DOHH2 (cell line): ENCODE measurements around the gene BEST2.
"Not testable (repeated sequence)": the region's sequence is repeated elsewhere in the genome, so short reads cannot be mapped to it uniquely, and the experiment has no call there.

Experiments
- H3F3A ChIP-seq: fragments of 200-600 bp; sonication (generic), shearing (Covaris generic); 2 replicates; pipeline ENCODE4 v1.6.0; 2016; ENCODE audit warnings: antibody characterized with exemption, mild to moderate bottlenecking; ENCODE audit not compliant: control insufficient read depth, insufficient read depth
- H3K27ac ChIP-seq: fragments of 200-600 bp; sonication (generic); 2 replicates; pipeline ENCODE4 v1.5.1; 2014; ENCODE audit warnings: low read depth, mild to moderate bottlenecking, low read length, moderate library complexity
- H3K27me3 ChIP-seq: fragments of 200-600 bp; sonication (generic); 2 replicates; pipeline ENCODE4 v1.6.1; 2014; ENCODE audit warnings: mild to moderate bottlenecking, low read length, mixed read lengths; ENCODE audit not compliant: control insufficient read depth
- H3K36me3 ChIP-seq: fragments of 200-600 bp; sonication (generic); 2 replicates; pipeline ENCODE4 v1.6.1; 2014; ENCODE audit warnings: mild to moderate bottlenecking, low read length, moderate library complexity, mixed read lengths; ENCODE audit not compliant: control insufficient read depth
- H3K4me1 ChIP-seq: fragments of 200-600 bp; sonication (generic); 2 replicates; pipeline ENCODE4 v1.6.1; 2014; ENCODE audit warnings: mild to moderate bottlenecking, low read length, mixed read lengths; ENCODE audit not compliant: control insufficient read depth
- H3K4me2 ChIP-seq: fragments of 200-600 bp; sonication (generic); 2 replicates; pipeline ENCODE4 v1.6.0; 2014; ENCODE audit warnings: mild to moderate bottlenecking, low read length, moderate library complexity
- H3K4me3 ChIP-seq: fragments of 200-600 bp; sonication (generic); 2 replicates; pipeline ENCODE4 v1.5.1; 2014; ENCODE audit warnings: mild to moderate bottlenecking, low read length, mixed read lengths
- H3K79me2 ChIP-seq: fragments of 200-600 bp; sonication (generic); 2 replicates; pipeline ENCODE4 v1.6.1; 2014; ENCODE audit warnings: mild to moderate bottlenecking, low read length, mixed read lengths; ENCODE audit not compliant: control insufficient read depth
- H3K9me2 ChIP-seq: fragments of 200-600 bp; sonication (generic); replicated peaks from 2 replicates; pipeline ENCODE4 v1.6.1; 2014; ENCODE audit warnings: mild to moderate bottlenecking, low read length, mixed read lengths; ENCODE audit not compliant: control insufficient read depth
- H3K9me3 ChIP-seq: fragments of 200-600 bp; sonication (generic); 2 replicates; pipeline ENCODE4 v1.6.1; 2014; ENCODE audit warnings: antibody characterized with exemption, low read length, mixed read lengths; ENCODE audit not compliant: control insufficient read depth, insufficient read depth
- H4K20me1 ChIP-seq: fragments of 200-600 bp; sonication (generic); 2 replicates; pipeline ENCODE4 v1.6.0; 2014; ENCODE audit warnings: low read depth, mild to moderate bottlenecking, antibody characterized with exemption, low read length, moderate library complexity; ENCODE audit not compliant: control insufficient read depth, insufficient read depth
- EZH2phosphoT487 ChIP-seq: fragments of 200-600 bp; sonication (generic); IDR thresholded peaks from 2 replicates; pipeline ENCODE4 v1.6.1; 2017; ENCODE audit warnings: borderline replicate concordance, mild to moderate bottlenecking, antibody characterized with exemption, low read length, moderate library complexity, mixed read lengths
- TF ChIP-seq, protein P1 (sequence below): fragments of 200-600 bp; sonication (generic); IDR thresholded peaks from one replicate; pipeline ENCODE4 v1.5.1; 2014; ENCODE audit warnings: antibody characterized with exemption, mild to moderate bottlenecking, low read depth, low read length; ENCODE audit not compliant: poor library complexity, severe bottlenecking

The BEST2 gene

DNA sequence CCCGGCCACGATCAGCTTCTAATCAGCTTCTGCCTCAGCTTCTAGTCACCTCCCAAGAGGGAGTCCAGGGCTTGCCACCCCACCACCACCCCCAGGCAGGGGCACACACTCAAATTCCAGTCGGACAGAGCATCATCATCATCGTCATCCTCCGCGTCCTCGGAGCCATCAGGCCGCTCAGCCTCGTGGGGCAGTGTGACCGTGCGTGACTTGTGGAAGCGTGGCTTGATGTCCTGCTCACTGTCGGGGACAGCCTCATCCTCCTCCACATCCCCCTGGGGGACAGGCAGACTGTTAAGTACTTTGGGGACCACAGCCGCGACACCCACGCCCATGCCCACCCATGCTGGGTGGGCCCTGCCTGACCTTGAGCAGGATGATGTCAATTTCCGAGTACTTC lies 40.4 kb upstream of the BEST2 start:
- Histone ChIP-seq H3K4me2 (no peak overlapping the region), H3K4me3 (no peak overlapping the region), H4K20me1 (no peaks in the 10 kb centered on the region; the same call in 1 of the 2 replicates), H3K27ac (no peak overlapping the region), H3K9me2 (no peaks in the 10 kb centered on the region), H3K9me3 (no peaks in the 10 kb centered on the region), H3K79me2 (peaks cover 18% of the 10 kb centered on the region), H3K4me1 (no peaks in the 10 kb centered on the region), H3K27me3 (no peaks in the 10 kb centered on the region), H3K36me3 (peaks cover 80% of the 10 kb centered on the region), H3F3A (no peaks in the 10 kb centered on the region; the same call in 1 of the 2 replicates)
- TF ChIP-seq EZH2phosphoT487 = no peak
- TF ChIP-seq, protein P1, sequence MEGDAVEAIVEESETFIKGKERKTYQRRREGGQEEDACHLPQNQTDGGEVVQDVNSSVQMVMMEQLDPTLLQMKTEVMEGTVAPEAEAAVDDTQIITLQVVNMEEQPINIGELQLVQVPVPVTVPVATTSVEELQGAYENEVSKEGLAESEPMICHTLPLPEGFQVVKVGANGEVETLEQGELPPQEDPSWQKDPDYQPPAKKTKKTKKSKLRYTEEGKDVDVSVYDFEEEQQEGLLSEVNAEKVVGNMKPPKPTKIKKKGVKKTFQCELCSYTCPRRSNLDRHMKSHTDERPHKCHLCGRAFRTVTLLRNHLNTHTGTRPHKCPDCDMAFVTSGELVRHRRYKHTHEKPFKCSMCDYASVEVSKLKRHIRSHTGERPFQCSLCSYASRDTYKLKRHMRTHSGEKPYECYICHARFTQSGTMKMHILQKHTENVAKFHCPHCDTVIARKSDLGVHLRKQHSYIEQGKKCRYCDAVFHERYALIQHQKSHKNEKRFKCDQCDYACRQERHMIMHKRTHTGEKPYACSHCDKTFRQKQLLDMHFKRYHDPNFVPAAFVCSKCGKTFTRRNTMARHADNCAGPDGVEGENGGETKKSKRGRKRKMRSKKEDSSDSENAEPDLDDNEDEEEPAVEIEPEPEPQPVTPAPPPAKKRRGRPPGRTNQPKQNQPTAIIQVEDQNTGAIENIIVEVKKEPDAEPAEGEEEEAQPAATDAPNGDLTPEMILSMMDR = no peak

DNA sequence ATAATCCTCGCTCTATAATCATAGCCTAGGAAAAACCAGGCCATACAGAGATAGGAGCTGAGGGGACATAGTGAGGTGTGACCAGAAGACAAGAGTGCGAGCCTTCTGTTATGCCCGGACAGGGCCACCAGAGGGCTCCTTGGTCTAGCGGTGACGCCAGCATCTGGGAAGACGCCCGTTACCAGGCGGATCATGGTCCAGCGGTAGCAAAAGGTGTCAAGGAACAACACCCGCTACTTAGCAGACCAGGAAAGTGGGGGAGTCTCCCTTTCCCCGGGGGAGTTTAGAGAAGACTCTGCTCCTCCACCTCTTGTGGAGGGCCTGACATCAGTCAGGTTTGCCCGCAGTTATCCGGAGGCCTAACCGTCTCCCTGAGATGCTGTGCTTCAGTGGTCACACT lies 39.5 kb upstream of the BEST2 start:
- not testable (repeated sequence) for H3K9me2 ChIP-seq, H3K27me3 ChIP-seq, H3K9me3 ChIP-seq, H3K27ac ChIP-seq, H3K4me1 ChIP-seq, H3F3A ChIP-seq, H4K20me1 ChIP-seq, H3K4me3 ChIP-seq, H3K4me2 ChIP-seq
- Histone ChIP-seq H3K36me3 (peaks cover 80% of the 10 kb centered on the region), H3K79me2 (peaks cover 27% of the 10 kb centered on the region)

DNA sequence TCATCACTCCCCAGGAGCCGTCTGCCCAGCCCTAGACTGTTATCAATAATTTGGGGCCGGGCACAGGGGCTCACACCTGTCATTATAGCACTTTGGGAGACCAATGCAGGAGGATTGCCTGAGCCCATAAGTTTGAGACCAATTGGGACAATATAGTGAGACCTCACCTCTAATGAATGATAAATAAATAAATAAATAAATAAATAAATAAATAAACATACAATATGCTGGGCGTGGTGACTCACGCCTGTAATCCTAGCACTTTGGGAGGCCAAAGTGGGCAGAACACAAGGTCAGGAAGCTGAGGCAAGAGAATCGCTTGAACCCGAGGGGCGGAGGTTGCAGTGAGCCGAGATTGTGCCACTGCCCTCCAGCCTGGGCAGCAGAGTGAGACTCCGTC lies 38.3 kb upstream of the BEST2 start:
- H3K4me2 ChIP-seq, H4K20me1 ChIP-seq, H3K27ac ChIP-seq, H3K27me3 ChIP-seq, H3F3A ChIP-seq, H3K9me2 ChIP-seq, H3K9me3 ChIP-seq, H3K4me3 ChIP-seq, H3K4me1 ChIP-seq: not testable (repeated sequence)
- peaks cover 84% of the 10 kb centered on the region for H3K36me3 ChIP-seq
- peaks cover 39% of the 10 kb centered on the region for H3K79me2 ChIP-seq

DNA sequence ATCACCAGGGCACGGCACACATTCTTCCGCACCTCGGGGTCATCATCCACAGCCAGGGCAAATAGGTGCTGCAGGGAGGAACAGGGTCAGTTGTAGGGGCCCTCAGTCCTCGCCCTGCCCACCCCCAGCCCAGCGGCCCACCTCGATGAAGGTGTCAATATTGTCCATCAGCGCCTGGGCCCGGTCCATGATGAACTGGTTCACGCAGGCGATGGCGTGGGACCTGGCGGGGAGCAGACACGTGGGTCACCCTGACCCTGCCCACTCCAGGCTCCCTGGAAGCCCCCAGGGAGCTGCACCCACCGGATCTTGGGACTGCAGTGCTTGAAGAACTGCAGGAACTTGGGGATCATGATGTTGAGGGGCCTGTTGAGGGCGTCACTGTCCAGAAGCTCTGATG lies 36.5 kb upstream of the BEST2 start:
- no peaks in the 10 kb centered on the region for H3K9me2 ChIP-seq
- H3K4me2 ChIP-seq = no peak overlapping the region
- H3F3A ChIP-seq = no peaks in the 10 kb centered on the region; the same call in 1 of the 2 replicates
- H3K79me2 ChIP-seq = peaks cover 56% of the 10 kb centered on the region
- TF ChIP-seq, protein P1 = no peak
- TF ChIP-seq EZH2phosphoT487 = no peak
- H3K9me3 ChIP-seq = no peaks in the 10 kb centered on the region
- peaks cover 85% of the 10 kb centered on the region for H3K36me3 ChIP-seq
- H3K27ac ChIP-seq = no peak overlapping the region
- H3K4me1 ChIP-seq = peaks cover under 1% of the 10 kb centered on the region
- no peaks in the 10 kb centered on the region for H3K27me3 ChIP-seq
- no peak overlapping the region for H3K4me3 ChIP-seq
- peaks cover 14% of the 10 kb centered on the region; the same call in 1 of the 2 replicates for H4K20me1 ChIP-seq
